ENCODE data around the gene SLAMF9.

DNA sequence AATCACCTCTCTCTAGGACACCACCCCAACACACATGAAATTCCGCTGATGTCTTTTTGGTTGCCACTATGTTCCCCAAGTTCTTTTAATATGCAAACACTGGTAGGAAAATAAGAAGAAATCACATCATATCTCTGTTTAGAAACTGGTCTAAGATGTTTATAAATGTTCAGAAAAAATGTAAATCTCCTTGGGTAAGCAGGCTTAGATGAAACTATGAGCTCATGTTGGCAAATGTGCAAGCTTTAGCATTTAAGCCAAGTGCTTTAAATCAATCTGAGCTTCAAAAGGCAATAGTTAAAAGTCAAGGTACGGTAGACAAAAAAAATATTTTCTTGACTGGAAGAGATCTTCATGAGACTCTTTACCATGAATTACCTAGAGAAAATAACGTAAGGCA is 25.2 kb upstream of the SLAMF9 start:
- no peak for TF ChIP-seq EZH2 (IDR thresholded peaks at IDR 0.05; ENCODE audit: low read depth)
- TF ChIP-seq, protein P1, sequence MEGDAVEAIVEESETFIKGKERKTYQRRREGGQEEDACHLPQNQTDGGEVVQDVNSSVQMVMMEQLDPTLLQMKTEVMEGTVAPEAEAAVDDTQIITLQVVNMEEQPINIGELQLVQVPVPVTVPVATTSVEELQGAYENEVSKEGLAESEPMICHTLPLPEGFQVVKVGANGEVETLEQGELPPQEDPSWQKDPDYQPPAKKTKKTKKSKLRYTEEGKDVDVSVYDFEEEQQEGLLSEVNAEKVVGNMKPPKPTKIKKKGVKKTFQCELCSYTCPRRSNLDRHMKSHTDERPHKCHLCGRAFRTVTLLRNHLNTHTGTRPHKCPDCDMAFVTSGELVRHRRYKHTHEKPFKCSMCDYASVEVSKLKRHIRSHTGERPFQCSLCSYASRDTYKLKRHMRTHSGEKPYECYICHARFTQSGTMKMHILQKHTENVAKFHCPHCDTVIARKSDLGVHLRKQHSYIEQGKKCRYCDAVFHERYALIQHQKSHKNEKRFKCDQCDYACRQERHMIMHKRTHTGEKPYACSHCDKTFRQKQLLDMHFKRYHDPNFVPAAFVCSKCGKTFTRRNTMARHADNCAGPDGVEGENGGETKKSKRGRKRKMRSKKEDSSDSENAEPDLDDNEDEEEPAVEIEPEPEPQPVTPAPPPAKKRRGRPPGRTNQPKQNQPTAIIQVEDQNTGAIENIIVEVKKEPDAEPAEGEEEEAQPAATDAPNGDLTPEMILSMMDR (conservative IDR thresholded peaks at IDR 0.05): no peak
